ENCODE data around the gene SLC38A5. TPM values are rescaled to one million over a fixed set of nuclear protein-coding genes. Genes with fewer than 3 reads are reported as not detected.

Gene SLC38A5
- total and polyA plus RNA-seq, 9 of the 15 experiments (the other 6 are each of a cell fraction or from before 2014, with no cell fraction given): 9.3 to 228 (median 142) TPM

- TF ChIP-seq SMARCA4 (IDR thresholded peaks at IDR 0.05): peak; percentile 58; the same call in 1 of the 2 replicates
- TF ChIP-seq EP400 (IDR thresholded peaks at IDR 0.05): peak; percentile 44; the same call in 1 of the 2 replicates
- TF ChIP-seq CC2D1A (IDR thresholded peaks at IDR 0.05): 0 out of 2 replicates have a peak, but pooled peaks have one; percentile 45
- peak; percentile 25 for TF ChIP-seq TAF9B (IDR thresholded peaks at IDR 0.05; ENCODE audit: partially characterized antibody)
- 0 out of 2 replicates have a peak, but pooled peaks have one; percentile 12 for TF ChIP-seq NFIC (IDR thresholded peaks at IDR 0.05)
- TF ChIP-seq CEBPG (CRISPR knock-in tag; IDR thresholded peaks at IDR 0.05): no peak
- TF ChIP-seq CEBPG (tag; conservative IDR thresholded peaks at IDR 0.05 in 1 of 2, IDR thresholded peaks at IDR 0.05 in 1 of 2): no peak
- TF ChIP-seq NKRF (IDR thresholded peaks at IDR 0.05; ENCODE audit: borderline replicate concordance): peak; percentile 16; the same call in 1 of the 2 replicates
- TF ChIP-seq UBTF (IDR thresholded peaks at IDR 0.05; ENCODE audit: borderline replicate concordance in 1 of 2, low read depth in 2 of 2, low read length in 2 of 2): 0 out of 4 replicates have a peak, but pooled peaks of 1 of the 2 experiments have one; percentile 18
- TF ChIP-seq PBX2 (CRISPR knock-in tag; IDR thresholded peaks at IDR 0.05; ENCODE audit: low read depth): no peak
- no peak for TF ChIP-seq PBX2 (tag; conservative IDR thresholded peaks at IDR 0.05; ENCODE audit: low read depth)
- peak; percentile 50 for TF ChIP-seq POLR2G (IDR thresholded peaks at IDR 0.05; ENCODE audit: low read depth, low read length)
- 0 out of 2 replicates have a peak, but pooled peaks have one; percentile 36 for TF ChIP-seq DPF2 (IDR thresholded peaks at IDR 0.05)
- TF ChIP-seq KDM1A (IDR thresholded peaks at IDR 0.05): 0 out of 4 replicates have a peak, but pooled peaks of 1 of the 2 experiments have one; percentile 11
- peak in 1 of 2 experiments; percentile 55 for TF ChIP-seq E2F6 (IDR thresholded peaks at IDR 0.05; ENCODE audit: borderline replicate concordance in 1 of 2, extremely low read depth in 1 of 2, insufficient read depth in 1 of 2, insufficient read length in 1 of 2, low read depth in 1 of 2, low read length in 1 of 2, poor library complexity in 1 of 2, severe bottlenecking in 1 of 2)
These were observed 1.1 kb downstream of the SLC38A5 start (continued) for GRCh38 chrX:48468693-48469691.

All from K562 (cell line).